ENCODE data around the gene UBE2I.
"Not testable (repeated sequence)": the region's sequence is repeated elsewhere in the genome, so short reads cannot be mapped to it uniquely, and the experiment has no call there.

Gene UBE2I

GRCh38 chr16:1314399-1315068 is 5.1 kb downstream of the UBE2I start:
- no peak for DNase-seq

DNA sequence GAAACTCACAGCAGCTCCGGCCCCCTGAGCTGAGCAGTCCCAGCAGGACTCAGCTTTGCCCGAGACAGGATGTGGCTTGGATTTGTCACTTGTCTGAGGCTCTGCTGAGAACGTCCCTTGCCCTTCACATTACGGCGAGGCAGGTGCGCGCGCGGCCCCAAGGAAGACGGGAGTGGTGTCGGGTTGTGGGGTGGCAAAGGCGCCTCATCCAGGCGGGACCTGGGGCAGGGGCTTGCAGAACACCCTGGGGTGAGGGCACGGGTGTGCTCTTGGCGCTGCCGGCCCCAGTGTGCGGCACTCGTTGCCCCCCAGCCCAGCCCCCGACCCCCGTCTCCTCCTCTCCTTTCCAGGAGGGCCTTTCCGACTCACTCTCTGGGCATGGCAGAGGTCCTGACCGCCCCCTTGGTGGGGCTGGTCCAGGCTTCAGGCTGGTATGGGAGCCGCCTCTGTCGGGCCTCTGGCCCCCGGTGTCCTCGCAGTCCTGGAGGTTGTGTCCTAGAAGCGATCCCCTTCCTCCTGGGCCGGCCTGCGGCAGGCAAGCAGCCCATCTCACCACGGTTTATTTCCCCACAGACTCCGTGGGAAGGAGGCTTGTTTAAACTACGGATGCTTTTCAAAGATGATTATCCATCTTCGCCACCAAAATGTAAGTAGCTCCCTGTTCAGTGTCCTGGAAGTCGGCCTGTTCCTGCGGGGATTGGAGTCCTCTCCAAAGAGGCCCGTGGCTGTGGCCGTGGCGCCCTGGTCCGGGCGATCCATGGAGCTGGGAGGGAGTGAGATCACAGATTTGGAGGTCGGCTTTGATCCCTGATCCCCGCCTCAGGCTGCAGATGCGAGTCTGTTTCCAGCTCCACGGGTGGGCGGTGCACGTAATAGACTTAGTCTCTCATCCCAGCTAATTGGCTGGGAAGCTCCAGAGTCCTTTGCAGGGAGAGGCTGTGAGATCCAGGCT is 5.9 kb downstream of the UBE2I start:
- DNase-seq, result no peak

DNA sequence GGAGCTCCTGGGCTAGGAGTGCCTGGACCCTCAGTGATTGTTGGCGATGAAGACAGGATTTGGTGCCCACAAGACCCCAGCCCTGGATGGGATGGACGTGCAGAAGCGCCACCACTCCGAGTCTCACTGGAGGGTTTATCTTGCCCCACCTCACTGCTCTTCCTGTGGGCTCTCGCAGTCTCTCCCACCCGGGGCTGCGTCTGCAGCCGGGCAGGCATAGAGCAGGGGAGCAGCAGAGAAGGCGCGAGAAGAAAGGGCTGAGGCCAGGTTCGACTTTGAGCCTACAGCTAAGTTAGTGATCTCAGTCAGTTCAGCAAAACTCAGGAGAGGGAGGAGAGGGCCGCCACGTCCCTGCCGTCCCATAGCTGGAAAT is 6.6 kb downstream of the UBE2I start:
- no peak for DNase-seq

- no peak for DNase-seq
Observed at GRCh38 chr16:1317479-1318267, 8.2 kb downstream of the UBE2I start.

- DNase-seq, result no peak
Observed at GRCh38 chr16:1318268-1318545, 8.8 kb downstream of the UBE2I start.

- no peak for DNase-seq
Observed at GRCh38 chr16:1319041-1319440, 9.6 kb downstream of the UBE2I start.

DNA sequence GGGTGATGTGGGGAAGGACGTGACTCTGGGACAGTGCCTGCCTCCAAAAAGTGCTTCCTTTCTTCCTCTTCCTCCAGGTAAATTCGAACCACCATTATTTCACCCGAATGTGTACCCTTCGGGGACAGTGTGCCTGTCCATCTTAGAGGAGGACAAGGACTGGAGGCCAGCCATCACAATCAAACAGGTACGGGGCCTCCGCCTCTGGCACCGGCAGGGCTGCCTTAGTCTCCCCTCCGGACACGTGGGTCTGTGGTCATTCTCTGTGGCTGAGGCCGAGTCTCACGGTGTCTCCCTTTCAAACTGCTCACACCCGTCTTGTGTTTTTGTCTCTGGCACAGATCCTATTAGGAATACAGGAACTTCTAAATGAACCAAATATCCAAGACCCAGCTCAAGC is 10.7 kb downstream of the UBE2I start:
- no peak for DNase-seq

DNA sequence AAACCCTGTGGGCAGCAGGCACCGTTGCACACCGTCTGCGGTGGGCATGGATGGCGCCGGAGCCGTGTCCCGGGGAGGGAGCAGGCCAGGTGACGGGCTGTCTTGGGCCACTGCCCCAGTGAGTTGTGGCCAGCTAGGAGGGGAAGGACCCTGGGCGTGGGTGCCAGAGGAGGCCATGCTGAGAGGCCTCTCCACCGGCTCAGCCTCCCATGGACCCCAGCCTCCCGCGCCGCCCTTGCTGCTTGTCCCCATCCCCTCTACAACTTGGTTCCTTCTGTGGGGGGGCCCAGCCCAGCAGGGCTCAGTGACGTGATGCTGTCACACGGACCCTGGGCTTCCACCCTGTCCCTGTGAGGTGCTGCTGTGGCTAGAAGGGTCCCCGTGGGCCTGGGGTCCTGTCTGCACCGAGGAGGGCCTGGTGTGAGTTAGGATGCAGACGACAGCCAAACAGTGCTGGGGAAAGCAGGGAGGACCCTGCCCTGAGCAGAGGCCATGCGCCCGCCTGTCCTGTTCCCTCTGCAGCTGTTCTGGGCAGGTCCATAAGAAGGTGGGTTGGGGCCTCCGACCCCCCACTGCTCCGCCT is 11.3 kb downstream of the UBE2I start:
- no peak for DNase-seq

GRCh38 chr16:1322407-1322806 is 13.0 kb downstream of the UBE2I start:
- no peak for DNase-seq

- no peak for DNase-seq
Observed at GRCh38 chr16:1323296-1324239, 14.1 kb downstream of the UBE2I start.

- DNase-seq, result no peak
Observed at GRCh38 chr16:1324286-1324826, 14.9 kb downstream of the UBE2I start.

GRCh38 chr16:1325261-1325660 is 15.8 kb downstream of the UBE2I start:
- no peak for DNase-seq

- no peak for DNase-seq
Observed at GRCh38 chr16:1325673-1326371, 16.4 kb downstream of the UBE2I start.

- DNase-seq, result no peak
Observed at GRCh38 chr16:1326391-1326790, 17.0 kb downstream of the UBE2I start.

DNA sequence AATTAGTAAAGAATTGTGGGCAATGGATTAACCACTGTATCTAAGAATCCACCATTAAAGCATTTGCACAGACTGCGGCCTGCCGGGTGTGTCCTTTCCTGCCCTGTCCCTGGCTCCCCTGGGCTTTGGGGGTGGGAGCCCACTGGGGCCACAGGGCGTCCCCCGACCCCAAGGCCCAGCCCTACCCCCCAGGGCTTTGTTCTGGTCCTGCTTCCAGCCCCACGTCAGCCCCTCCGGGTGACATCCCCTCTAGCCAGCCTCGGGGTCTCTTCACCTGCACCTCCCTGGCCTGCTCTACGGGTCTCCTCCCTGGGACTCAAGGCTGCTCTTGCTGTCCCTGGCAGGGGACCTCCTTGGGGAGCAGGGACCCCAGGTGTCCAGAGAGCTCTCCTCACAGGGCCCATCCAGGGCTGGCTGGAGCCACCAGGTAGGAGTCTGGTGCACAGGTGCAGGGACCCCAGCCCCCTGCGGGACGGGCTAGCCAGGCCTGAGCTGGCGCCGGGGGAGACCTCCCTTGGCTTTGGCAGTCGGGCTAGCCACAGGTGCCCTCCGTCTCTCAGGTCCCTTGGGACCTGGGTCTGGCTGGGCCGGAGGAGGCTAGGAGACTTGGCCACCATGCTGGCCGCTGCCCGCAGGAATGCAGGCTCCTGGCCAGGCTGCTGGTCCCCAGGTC is 17.6 kb downstream of the UBE2I start:
- DNase-seq, result no peak

GRCh38 chr16:1327619-1327947 is 18.1 kb downstream of the UBE2I start:
- no peak for DNase-seq

GRCh38 chr16:1328136-1328535 is 18.7 kb downstream of the UBE2I start:
- DNase-seq, result not testable (repeated sequence)

DNA sequence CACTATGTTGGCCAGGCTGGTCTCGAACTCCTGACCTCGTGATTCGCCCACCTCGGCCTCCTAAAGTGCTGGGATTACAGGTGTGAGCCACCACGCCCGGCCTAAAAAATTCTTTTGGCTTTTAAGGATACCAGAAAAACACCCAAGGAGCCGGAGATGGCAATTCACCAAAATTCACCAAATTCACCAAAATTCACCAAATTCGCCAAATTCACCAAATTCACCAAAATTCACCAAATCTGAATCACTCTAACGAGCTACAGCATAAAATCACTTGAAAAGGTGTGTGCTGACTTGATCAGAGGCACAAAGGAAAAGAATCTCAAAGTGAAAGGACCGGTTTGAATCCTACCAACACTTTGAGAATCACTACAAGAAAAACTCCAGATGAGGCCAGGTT is 19.5 kb downstream of the UBE2I start:
- not testable (repeated sequence) for DNase-seq

- no peak for DNase-seq
Observed at GRCh38 chr16:1330260-1330914, 21.0 kb downstream of the UBE2I start.
